Activated gamma-delta T cell treated with anti-CD3 and anti-CD28 coated beads, Interleukin-2, amount 50 U/mL, for 16 hours (primary cell): ENCODE results near the gene UBE2L3.
A peak's percentile ranks its signal among the peaks of the same experiment; 100 is the strongest.

Experiments
- DNase-seq: peaks from one replicate; pipeline ENCODE4 v3.0.0-alpha.2; 2020; ENCODE audit warnings: low read depth

The UBE2L3 gene

GRCh38 chr22:21646608-21647590 is 79.4 kb downstream of the UBE2L3 start:
- DNase-seq = peak; percentile 64

- DNase-seq = no peak
These were observed 82.8 kb downstream of the UBE2L3 start for GRCh38 chr22:21650280-21650679.

GRCh38 chr22:21650823-21651520 is 83.5 kb downstream of the UBE2L3 start:
- DNase-seq = no peak

- DNase-seq = no peak
These were observed 84.1 kb downstream of the UBE2L3 start for GRCh38 chr22:21651521-21652009.

- DNase-seq = peak; percentile 72
These were observed 84.6 kb downstream of the UBE2L3 start for GRCh38 chr22:21652010-21652546.

- no peak for DNase-seq
These were observed 85.3 kb downstream of the UBE2L3 start for GRCh38 chr22:21652547-21653545.

GRCh38 chr22:21657020-21657359 is 89.5 kb downstream of the UBE2L3 start:
- DNase-seq = no peak

- peak; percentile 63 for DNase-seq
These were observed 90.0 kb downstream of the UBE2L3 start for GRCh38 chr22:21657360-21658032.

GRCh38 chr22:21659864-21660525 is 92.5 kb downstream of the UBE2L3 start:
- DNase-seq = no peak

GRCh38 chr22:21660904-21661303 is 93.4 kb downstream of the UBE2L3 start:
- DNase-seq = no peak

- no peak for DNase-seq
These were observed 94.5 kb downstream of the UBE2L3 start for GRCh38 chr22:21661991-21662390.

- no peak for DNase-seq
These were observed 96.2 kb downstream of the UBE2L3 start for GRCh38 chr22:21663738-21664137.

GRCh38 chr22:21665047-21665851 is 97.7 kb downstream of the UBE2L3 start:
- no peak for DNase-seq

GRCh38 chr22:21666786-21667185 is 99.3 kb downstream of the UBE2L3 start:
- no peak for DNase-seq

GRCh38 chr22:21669026-21669425 is 101.5 kb downstream of the UBE2L3 start:
- DNase-seq = no peak

- no peak for DNase-seq
These were observed 104.7 kb downstream of the UBE2L3 start for GRCh38 chr22:21672107-21672629.
